Cardiac fibroblast (primary cell): ENCODE data around the gene ADAMTS6.
"Not testable (repeated sequence)": the region's sequence is repeated elsewhere in the genome, so short reads cannot be mapped to it uniquely, and the experiment has no call there.

ENCODE experiments used
- DNase-seq, 2 donors: peaks; one replicate each; pipeline versions ENCODE4 v3.0.0 to v3.0.0-alpha.2; 2010; ENCODE audit warnings: low read depth in 2 of 2
- H3K4me3 ChIP-seq, 2 donors: replicated peaks in 1 of 2; 1 replicate in 1 of 2; 2 replicates in 1 of 2; pipeline ENCODE4 v1.5.1; 2011; ENCODE audit warnings: low read depth in 2 of 2, low read length in 2 of 2, mild to moderate bottlenecking in 2 of 2, moderate library complexity in 1 of 2
- CTCF ChIP-seq: IDR thresholded peaks from one replicate; pipeline ENCODE4 v1.5.1; 2011; ENCODE audit warnings: low read depth, mild to moderate bottlenecking, low read length, inconsistent platforms

ADAMTS6 gene

GRCh38 chr5:65489119-65489518 is 7.4 kb upstream of the ADAMTS6 start:
- no peak for TF ChIP-seq CTCF
- no peak overlapping the region for H3K4me3 ChIP-seq
- DNase-seq = no peak

- not testable (repeated sequence) for DNase-seq, H3K4me3 ChIP-seq
- peak; percentile 12 for TF ChIP-seq CTCF
These were observed 6.4 kb upstream of the ADAMTS6 start for GRCh38 chr5:65488038-65488687.

- not testable (repeated sequence) for H3K4me3 ChIP-seq, DNase-seq
These were observed 5.1 kb upstream of the ADAMTS6 start for GRCh38 chr5:65486803-65487202.

- no peak overlapping the region for H3K4me3 ChIP-seq
- no peak for TF ChIP-seq CTCF
- DNase-seq = no peak
These were observed 3.7 kb upstream of the ADAMTS6 start for GRCh38 chr5:65485405-65485804.

GRCh38 chr5:65483546-65484346 is 2.0 kb upstream of the ADAMTS6 start:
- peak; percentile 88 to 89 for DNase-seq
- peak; percentile 40 for TF ChIP-seq CTCF

GRCh38 chr5:65482736-65483545 is 1.2 kb upstream of the ADAMTS6 start:
- peak; percentile 75 to 89 for DNase-seq
- H3K4me3 ChIP-seq = peak overlapping the region; percentile 58 to 68
- TF ChIP-seq CTCF = no peak

More at GRCh38 chr5:65483546-65484346, 2.0 kb upstream of the ADAMTS6 start:
- H3K4me3 ChIP-seq = peak overlapping the region; percentile 58 to 68

- no peak for TF ChIP-seq CTCF
- peak overlapping the region; percentile 58 to 68 for H3K4me3 ChIP-seq
- peak; percentile 62 to 67 for DNase-seq
These were observed 596 bp upstream of the ADAMTS6 start for GRCh38 chr5:65482296-65482735.
